ENCODE data around the gene RAD51B. TPM values are rescaled to one million over a fixed set of nuclear protein-coding genes. Genes with fewer than 3 reads are reported as not detected.

RAD51B gene
- total and polyA plus RNA-seq, 2 experiments from 2014 or later = 11.7 to 17.8 TPM

DNA sequence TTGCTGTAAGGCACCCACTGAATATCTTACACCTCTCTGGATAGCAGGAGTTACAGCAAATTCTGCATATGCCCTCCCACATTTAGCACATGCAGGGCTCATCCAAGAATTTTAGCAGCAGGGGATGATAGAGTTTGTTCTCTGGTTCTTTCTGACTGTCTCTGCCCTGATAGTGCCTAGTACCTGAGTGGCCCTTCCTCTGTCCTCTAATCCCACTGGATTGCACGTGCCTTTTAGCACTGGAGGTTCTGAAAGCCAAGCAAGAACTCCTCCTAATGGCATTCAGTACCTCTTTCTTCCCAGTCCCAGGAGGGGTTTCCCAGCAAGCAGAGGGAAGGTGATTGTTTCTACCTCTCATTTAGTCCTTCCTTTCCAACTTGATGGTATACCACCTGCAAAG lies 566.9 kb downstream of the RAD51B start:
- Histone ChIP-seq H3K4me3 (no peak overlapping the region), H3K27me3 (no peaks in the 10 kb centered on the region), H3K36me3 (no peaks in the 10 kb centered on the region), H3K27ac (peak overlapping the region; percentile 19), H3K4me1 (ENCODE audit: low read depth) (peaks cover 54% of the 10 kb centered on the region), H3K9me3 (ENCODE audit: low read depth) (no peaks in the 10 kb centered on the region)
- TF ChIP-seq, protein P1, sequence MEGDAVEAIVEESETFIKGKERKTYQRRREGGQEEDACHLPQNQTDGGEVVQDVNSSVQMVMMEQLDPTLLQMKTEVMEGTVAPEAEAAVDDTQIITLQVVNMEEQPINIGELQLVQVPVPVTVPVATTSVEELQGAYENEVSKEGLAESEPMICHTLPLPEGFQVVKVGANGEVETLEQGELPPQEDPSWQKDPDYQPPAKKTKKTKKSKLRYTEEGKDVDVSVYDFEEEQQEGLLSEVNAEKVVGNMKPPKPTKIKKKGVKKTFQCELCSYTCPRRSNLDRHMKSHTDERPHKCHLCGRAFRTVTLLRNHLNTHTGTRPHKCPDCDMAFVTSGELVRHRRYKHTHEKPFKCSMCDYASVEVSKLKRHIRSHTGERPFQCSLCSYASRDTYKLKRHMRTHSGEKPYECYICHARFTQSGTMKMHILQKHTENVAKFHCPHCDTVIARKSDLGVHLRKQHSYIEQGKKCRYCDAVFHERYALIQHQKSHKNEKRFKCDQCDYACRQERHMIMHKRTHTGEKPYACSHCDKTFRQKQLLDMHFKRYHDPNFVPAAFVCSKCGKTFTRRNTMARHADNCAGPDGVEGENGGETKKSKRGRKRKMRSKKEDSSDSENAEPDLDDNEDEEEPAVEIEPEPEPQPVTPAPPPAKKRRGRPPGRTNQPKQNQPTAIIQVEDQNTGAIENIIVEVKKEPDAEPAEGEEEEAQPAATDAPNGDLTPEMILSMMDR (IDR thresholded peaks at IDR 0.05; ENCODE audit: low read depth, low read length) = no peak
- DNase-seq (ENCODE audit: low read depth in 1 of 2, low spot score in 1 of 2) = no peak

DNA sequence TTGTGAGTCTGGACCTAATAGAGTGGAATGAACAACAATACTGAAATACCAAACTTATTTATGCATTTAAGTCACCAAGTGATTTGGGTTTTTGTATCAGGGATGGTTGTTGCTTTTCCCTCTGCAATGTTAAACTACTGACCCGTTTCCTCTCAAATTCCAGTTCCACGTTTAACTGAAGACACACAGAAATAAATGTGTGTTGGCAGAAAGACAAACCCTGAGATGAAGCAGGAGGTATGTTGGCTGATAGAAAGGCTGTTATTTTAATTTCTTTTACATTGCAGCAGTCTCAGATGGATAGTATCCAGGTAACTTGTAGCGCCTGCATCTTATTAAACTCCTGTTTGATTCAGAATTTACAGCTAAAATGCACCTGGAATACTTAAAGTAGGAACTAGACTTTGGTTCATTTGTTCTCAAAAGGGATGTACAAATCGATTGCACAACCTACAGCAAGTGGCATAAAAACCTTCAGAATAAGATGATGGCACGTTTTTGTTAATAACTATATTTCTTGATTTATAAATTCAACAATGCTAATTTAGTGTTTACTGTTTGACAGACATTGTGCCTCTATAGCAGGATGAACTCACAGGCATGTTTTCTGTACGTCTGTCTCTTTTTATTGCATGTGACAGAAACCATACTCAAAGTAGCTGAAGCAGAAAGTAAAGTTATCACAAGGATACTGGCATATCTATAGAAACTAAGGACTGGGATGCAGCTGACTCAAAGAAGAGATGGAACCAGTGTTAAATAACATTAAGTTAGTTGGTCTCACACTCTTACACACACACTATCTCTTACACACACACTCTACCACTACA lies 567.6 kb downstream of the RAD51B start:
- no peak overlapping the region for H3K4me3 ChIP-seq
- H3K4me1 ChIP-seq (ENCODE audit: low read depth) = peaks cover 61% of the 10 kb centered on the region
- peak in 1 of 2 donors; percentile 76 for DNase-seq (ENCODE audit: low read depth in 1 of 2, low spot score in 1 of 2)
- H3K27ac ChIP-seq = peak overlapping the region; percentile 19
- TF ChIP-seq, protein P1 (IDR thresholded peaks at IDR 0.05; ENCODE audit: low read depth, low read length) = no peak
- no peaks in the 10 kb centered on the region for H3K27me3 ChIP-seq
- H3K36me3 ChIP-seq = no peaks in the 10 kb centered on the region
- no peaks in the 10 kb centered on the region for H3K9me3 ChIP-seq (ENCODE audit: low read depth)

DNA sequence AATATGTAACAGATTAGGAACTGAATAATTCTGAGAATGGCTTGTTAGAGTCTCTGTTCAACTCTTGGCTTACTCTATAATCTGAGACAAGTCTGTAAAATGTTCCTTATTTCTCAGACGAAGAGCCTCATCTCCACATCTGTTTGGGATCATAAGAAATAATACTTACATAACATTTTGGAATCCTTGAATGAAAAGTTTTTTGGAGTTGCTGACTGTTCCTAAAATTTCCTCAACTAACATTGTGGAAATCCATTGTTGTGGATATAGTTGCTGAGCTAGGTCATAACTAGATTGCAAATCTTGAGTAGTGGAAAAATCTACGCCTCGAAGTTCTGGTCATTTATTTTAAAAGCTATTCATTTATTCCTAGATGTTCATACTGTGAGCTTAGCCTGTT lies 570.4 kb downstream of the RAD51B start:
- no peak for DNase-seq (ENCODE audit: low read depth in 1 of 2, low spot score in 1 of 2)
- Histone ChIP-seq H3K36me3 (no peaks in the 10 kb centered on the region), H3K27me3 (no peaks in the 10 kb centered on the region), H3K9me3 (ENCODE audit: low read depth) (no peaks in the 10 kb centered on the region), H3K4me3 (no peak overlapping the region), H3K4me1 (ENCODE audit: low read depth) (peaks cover 72% of the 10 kb centered on the region), H3K27ac (no peak overlapping the region)
- TF ChIP-seq, protein P1 (IDR thresholded peaks at IDR 0.05; ENCODE audit: low read depth, low read length) = no peak

DNA sequence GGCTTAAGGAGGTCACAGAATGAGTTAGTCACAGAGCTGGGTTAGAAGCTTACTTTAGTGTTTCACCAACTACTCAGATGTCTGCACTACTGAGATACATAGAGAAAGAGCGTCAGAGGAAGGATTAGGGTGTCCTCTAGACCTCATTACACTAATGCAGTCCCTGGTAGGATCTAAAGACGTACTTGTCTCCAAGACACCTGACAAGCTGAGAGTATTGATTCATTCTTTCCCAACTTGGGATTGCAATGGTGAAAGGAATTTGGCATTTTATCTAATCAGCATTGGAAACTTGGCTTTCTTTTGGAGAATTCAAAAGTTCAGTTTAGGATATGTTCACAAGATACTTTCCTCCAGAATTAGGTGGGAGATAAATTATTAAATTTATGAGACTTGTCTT lies 571.2 kb downstream of the RAD51B start:
- H3K27ac ChIP-seq = no peak overlapping the region

DNA sequence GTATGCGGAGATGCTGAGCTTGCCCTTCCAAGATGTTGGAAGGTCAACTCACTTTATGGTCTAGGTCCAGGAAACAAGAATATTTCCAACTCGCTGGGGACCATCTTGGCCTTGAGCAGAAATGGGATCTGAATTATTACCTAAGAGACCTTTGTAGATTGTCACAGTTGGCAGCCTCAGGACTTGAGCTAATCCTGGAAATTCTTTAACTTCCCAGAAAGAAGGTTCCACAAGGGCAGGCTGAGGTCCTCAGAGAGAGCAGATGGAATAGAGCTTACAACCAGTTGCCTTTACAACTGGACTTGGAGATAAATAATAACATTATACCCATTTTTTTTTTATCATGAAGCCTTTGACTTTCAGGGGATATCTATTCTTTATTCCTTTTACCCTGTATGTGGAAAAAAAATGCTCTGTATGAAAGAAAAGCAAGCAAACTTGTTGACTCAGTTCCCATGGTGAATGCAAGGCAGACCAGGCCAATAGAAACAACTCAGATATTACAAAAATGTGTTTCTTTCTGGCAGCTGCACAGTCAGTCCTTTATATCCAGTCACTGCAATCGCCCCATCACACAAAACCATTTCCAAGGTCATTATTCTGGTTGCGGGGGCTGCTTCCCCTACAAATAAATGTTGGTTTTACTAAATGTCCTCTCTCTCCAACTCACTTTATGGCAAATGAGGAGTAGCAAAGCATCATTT lies 571.9 kb downstream of the RAD51B start:
- TF ChIP-seq, protein P1 (IDR thresholded peaks at IDR 0.05; ENCODE audit: low read depth, low read length) = no peak

More for the DNA sequence above, 571.2 kb downstream of the RAD51B start:
- Histone ChIP-seq H3K4me3 (no peak overlapping the region), H3K4me1 (ENCODE audit: low read depth) (peaks cover 73% of the 10 kb centered on the region), H3K9me3 (ENCODE audit: low read depth) (no peaks in the 10 kb centered on the region), H3K36me3 (no peaks in the 10 kb centered on the region), H3K27me3 (no peaks in the 10 kb centered on the region)
- TF ChIP-seq, protein P1 (IDR thresholded peaks at IDR 0.05; ENCODE audit: low read depth, low read length) = no peak
- DNase-seq (ENCODE audit: low read depth in 1 of 2, low spot score in 1 of 2) = no peak

More for the DNA sequence above, 571.9 kb downstream of the RAD51B start:
- H3K4me3 ChIP-seq = no peak overlapping the region
- H3K36me3 ChIP-seq = no peaks in the 10 kb centered on the region
- no peaks in the 10 kb centered on the region for H3K27me3 ChIP-seq
- DNase-seq (ENCODE audit: low read depth in 1 of 2, low spot score in 1 of 2) = peak in 1 of 2 donors; percentile 82
- H3K4me1 ChIP-seq (ENCODE audit: low read depth) = peaks cover 73% of the 10 kb centered on the region
- H3K27ac ChIP-seq = peak overlapping the region; percentile 82
- H3K9me3 ChIP-seq (ENCODE audit: low read depth) = no peaks in the 10 kb centered on the region
